GM21717 (cell line): Measurements from ENCODE around the gene SLIT3.

Source experiments
- ATAC-seq: cut with Tn5 transposase; IDR thresholded peaks from one replicate; pipeline ENCODE4 v1.9.1; 2021; ENCODE audit warnings: mild to moderate bottlenecking, moderate library complexity; ENCODE audit not compliant: unreplicated experiment

SLIT3 gene

DNA sequence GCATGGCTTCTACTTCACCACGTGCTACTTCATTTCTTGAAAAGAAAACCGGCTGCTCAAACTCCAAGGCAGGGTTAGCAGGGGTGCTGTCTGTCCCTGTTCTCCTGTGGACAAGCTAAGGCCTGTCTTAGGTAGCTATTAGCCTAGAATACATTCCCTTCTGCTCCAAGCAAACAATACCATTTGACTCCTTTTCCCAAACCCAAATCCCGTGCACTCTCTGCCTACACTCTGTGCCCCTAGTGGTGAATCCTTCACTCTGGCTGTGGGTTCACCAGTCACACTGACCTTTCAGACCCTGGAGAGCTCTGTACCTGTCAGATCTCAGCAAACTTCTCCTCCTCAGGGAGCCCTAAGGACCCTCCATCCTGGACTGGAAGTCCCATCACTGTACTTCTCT, 211.6 kb downstream of the SLIT3 start:
- ATAC-seq: no peak

DNA sequence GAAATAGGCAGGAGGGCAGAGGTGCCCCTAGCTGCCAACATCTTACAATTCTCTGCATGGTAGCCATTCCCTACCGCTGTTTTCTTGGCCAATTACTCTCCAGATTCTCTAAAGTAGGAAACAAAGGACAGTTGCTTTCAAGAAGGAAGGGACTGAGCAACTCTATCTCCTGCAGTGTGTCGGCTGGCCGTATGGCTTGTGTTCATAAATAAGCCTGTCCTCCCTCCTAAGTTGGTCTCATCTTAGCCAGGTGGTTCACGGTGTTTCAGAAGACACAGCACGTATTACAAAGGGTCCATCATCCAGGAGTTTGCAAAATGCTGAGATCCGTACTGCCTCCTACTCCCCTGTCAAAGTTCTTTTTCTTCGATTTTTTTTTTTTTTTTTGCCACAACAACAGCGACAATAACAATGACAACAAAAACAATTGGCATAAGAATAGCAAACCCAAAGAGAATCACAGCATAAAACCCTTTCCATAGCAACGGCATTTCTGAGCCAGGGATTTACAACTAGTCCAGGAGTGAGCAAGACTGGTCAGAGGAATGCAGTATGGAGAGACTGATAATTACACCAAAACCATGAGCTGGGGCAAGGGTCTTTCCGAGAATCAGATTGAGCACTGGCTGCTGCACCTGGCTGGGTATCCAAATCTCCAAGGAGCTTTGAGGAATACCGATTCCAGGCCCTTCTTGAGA, 212.8 kb downstream of the SLIT3 start:
- ATAC-seq: no peak

DNA sequence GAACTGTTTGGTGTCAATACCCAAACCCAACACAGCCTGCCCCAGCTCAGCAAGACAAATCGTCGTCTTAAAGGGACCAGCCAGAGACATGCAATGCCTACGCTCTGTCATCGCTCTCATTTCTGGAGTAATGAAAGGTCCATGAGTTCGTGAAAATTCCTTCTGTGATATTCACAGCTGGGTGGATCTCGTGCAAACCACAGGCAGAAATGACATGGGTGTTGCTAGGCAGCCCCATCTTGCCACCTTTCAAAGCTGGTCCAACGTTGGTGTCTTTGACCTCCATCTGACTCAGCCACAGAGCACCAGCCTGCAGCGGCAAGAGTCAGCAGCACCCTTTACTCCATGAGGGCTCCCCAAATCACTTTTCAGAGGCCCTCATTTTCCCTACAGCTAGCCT, 215.3 kb downstream of the SLIT3 start:
- no peak for ATAC-seq

DNA sequence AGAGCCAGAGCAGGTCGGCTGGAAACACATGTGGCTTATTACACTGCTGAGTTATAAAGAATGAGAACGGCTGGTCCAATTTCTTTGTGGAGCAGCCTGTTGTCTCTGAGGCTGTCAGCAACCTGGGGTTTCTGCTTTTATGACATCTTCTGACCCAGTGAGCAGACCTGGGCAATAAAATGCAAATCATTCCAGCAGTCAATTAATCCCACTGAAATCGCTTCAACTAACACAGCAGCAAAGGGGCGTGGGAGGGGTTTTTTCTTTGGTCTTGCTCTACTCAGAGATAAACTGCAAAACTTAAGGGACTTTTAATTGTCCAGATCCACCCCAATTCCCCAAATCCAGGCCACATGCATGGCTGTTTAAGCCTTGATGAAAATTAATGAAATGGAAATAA, 215.7 kb downstream of the SLIT3 start:
- no peak for ATAC-seq

DNA sequence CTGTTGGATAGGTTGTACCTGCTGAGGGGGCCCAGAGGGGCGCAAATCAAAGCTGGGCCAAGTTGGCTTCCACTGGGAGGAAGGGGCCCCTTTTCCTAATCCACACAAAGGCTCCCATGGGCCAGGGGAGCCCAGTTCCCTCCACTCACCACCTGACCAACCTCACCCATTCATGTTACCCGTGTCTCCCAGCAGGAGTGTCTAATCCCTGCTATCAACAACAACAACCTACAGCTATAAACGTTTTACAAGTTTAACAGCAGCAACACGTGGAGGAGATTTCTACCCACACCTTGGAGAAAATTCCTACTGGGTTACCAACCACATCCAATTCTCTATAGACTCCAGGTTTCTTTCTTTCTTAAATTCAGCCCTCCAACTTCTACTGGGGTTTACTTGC, 216.2 kb downstream of the SLIT3 start:
- no peak for ATAC-seq

DNA sequence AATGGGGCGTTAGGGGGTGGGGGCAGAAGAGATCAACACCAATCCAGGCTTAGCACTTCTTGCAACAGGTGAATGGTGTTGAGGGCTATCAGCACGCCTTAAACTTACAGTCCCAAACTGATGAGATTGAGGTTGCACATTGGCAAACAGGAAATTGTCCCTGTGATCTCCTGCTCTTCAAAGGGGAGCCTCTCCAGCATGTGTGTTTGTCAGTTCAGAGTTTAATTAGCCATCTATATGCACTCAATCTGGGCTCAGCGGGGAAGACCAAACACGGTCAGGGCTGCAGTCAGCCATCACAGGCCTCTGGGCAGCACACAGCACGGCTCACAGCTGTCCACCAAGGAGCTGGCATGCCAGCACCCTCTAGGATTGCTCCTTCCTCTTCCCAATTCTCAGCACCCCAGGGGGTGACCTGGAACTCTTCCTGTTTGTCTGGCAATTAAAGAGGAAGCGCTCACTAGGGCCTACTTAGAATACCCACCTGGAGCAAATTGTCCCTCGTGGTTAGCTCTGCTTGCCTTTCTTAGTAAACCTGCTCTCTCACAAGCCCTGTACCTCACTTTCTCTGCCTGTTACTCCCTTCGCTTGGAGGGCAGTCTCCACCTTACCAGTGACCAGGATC, 217.4 kb downstream of the SLIT3 start:
- no peak for ATAC-seq

DNA sequence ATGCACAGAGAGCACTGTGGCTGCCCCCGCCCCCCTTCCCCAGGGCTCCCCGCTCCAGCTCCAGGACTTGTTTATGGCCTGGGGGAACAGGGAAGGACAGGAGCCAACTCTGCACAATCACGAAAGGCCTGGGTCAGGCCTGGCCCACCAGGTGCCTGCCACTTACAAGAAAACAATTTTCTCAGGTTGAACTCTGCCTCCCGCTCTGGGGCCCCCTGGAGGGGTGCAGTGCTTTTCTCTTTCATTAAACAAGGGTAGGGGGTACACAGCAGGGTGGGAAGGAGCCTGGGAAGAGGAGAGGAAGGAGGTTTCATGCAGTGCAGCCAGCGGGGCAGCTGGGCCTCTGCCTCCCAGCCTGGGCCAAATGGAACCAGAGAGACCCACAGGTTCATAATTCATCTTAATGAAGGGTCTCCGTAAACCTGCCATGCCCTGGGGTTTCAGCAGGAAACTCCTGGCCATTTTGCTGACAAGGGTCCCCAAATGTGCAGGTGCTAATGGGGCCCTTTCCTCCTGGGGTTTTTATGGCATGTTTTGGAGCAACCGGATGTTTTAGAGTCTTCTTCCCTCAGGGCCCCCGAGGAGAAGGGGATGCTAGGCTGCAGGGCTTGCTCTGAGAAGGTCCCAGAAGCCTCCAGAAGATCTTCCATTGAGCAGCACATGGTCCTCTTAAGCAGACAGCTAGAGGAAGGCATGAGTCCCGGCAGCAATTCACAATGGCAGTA, 219.8 kb downstream of the SLIT3 start:
- ATAC-seq: no peak

DNA sequence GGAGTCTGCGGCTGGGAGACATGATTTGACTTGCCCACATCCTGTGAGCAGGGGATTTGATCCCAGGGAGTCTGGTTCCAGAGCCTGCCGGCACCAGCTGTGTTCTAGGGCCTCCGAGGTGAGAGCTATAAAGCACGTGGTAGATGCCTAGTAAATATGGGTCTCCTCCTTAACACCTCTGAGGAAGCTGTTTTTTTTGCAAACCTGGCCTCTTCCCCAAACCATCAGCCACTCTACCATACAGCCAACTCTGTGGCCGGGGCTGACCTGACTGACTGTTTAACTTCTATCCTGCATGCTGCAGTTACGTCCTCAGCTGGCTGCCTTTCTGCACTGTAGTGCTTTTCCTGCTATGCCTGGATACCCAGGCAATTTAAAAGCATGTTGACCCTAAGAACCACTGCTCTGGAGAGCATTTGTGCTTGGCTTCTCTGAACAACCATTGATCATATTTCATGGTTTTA, 220.5 kb downstream of the SLIT3 start:
- ATAC-seq: no peak

DNA sequence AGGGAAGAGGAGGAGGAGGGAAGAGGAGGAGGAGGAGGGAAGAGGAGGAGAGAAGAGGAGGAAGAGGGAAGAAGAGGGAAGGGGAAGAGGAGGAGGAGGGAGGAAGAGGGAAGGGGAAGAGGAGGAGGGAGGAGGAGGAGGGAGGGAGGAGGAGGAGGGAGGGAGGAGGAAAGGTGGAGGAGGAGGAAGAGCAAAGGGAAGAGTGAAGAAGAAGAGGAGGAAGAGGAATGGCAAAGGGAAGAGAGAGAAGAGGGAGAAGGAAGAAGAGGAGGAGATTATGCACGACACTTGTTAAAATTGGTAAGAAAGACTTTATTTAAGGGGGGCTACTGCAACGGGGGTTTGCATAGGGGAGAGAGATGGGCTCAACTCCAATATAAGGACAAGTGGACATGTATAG, 221.2 kb downstream of the SLIT3 start:
- no peak for ATAC-seq

DNA sequence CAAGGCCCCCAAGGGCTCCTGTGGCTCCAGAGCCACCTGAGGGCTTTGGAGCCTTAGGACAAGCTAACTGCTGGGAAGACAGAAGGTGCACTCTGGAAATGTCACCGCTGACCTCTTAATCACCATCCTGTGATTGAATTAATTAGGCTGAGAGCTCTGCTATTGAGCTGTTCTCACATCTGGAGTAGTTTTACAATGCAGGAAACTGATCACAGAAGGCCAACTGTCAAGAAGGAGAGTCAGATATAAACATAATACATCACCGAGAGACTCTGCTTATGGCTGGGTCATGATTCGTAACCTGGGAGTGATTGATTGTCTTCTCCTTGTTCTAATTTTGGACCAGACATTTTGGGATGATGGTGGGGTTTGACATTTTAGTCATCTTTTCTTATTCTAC, 226.1 kb downstream of the SLIT3 start:
- ATAC-seq: no peak

DNA sequence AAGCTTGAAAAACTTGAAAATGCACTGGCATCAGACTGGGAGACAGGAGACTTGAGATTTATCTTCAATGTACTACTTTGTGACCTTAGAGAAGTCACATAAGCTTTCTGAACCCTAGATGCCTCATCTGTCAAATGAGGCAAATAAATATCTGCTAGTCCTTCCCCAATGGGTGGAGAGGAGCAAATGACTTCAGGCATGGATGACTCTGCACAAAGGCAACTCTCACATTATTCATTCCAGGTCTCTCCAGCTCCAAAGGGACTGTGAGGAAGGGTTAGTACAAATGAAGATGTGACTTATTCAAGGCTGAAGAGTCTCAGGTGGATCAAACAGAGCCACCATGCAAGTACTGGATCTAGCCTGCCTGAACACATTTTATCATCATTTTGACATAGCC, 228.7 kb downstream of the SLIT3 start:
- no peak for ATAC-seq

DNA sequence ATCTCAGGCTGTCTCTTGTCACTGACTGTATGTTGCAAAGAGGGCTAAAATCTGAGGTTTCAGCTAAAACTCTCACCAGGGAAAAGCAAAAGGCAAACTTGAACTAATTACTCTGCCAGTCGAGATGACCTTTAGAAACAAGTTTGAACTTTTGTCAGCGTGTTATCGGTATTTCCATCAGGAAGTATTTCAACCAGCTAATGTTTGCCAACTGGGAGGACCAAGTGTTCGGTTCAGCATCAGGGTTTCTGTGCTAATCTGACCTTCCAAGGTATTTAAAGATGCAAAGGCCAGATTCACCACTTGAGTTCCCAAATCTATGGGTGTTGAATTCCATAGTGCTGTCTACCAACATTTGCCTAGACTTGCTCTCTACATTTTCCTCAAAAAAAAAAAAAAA, 230.5 kb downstream of the SLIT3 start:
- ATAC-seq: no peak

DNA sequence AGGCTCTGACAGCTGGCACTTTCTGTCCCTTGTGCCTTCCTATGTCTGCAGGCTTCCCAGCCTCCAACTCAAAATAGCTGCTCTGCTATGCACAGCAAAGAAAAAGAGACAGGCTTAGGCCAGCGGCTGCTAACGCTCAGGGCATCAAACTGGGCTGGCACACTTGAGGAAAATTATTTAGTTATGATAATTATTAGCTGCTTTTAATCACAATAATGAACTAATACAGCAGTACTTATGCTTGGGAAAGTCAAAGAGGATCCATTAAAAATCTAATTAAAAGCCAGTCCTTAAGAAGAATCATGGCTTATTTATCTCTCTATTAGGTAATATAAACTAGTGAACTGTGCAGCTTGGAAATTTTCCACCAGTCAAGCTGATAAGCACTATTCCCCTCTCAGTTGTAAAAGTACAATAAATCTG, 233.2 kb downstream of the SLIT3 start:
- no peak for ATAC-seq

DNA sequence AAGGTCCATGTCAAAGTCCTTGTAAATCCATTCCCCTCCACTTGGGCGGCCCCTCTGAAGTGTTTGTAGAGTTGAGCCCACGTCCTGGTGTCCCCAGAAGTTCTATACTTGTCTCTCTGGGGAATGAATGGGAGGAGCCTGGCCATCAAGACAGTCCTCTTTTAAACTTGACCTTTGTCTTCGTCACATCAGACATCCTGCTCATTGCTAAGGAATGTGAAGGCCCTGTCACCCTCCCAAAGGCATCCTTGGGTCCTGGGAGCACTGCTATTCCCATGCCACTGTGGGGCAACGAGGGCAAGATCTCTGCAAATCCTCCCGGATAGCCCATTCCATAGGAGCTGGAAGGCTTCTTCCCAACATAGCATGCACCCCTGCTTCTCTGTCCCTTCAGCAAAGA, 235.5 kb downstream of the SLIT3 start:
- ATAC-seq: no peak

DNA sequence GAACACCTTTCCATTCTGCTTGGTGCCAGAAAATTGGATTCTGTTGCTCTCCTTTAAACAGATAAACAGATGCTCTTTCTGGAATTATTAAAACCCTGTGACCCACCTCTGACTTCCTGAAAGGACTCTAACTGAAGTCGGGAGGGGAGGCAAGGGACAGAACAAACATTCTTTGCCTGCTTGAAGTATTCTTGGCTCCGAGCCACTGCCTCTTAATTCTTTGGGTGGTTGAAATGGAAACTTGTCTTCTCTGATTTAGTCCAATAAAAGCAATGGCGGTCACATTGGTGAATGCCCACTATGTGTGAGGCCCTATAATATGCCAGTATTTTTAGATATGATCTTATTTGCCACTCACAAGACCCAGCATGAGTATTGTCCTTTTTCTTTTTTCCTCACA, 236.8 kb downstream of the SLIT3 start:
- no peak for ATAC-seq

DNA sequence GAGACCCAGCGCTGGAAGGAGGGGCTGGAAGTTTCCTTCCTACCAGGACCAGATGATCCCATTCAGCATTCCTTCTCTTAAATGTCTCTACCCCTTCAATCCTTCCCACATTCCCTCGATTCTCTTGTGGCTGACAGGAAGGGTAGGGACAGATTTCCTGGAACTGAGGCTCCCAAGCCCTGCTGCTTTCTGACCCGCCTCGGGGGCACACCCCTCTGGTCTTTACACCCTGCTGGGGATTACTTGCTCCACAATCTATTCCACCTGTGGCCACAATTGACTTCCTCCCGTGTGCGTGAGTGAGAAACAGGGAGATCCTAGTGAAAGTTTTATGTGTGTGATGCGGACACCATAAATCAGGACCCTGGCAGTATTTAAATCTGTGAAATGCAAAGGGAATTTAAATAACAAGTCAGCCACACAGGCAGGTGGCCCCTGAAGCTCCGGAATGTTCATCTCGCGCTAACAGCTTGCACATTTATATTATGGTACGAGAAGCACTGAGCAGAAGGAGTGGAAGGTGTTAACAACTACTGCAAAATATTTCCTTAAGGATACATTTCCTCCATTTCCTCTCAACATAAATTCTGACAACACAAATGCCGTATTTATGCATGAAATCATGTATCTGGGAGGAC, 237.5 kb downstream of the SLIT3 start:
- ATAC-seq: no peak

DNA sequence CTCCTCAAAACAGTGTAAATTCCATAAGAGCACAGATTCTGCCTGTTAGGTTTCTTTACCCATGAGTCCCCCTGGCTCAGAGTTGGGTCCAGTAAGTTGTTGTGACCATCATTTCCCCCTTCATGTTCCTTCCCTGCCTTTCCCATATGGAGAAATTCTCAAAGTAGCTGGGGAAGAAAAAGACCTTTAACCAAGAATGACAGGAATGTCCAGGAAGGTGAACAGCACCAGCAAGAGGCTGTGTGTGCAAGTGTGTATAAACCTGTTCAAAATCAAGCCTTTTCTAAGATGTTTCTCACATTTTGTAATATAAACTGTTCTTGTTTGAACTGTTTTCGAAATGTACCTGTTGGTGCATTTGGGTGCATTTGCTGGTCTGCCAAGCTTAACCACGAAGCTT, 238.2 kb downstream of the SLIT3 start:
- ATAC-seq: no peak

DNA sequence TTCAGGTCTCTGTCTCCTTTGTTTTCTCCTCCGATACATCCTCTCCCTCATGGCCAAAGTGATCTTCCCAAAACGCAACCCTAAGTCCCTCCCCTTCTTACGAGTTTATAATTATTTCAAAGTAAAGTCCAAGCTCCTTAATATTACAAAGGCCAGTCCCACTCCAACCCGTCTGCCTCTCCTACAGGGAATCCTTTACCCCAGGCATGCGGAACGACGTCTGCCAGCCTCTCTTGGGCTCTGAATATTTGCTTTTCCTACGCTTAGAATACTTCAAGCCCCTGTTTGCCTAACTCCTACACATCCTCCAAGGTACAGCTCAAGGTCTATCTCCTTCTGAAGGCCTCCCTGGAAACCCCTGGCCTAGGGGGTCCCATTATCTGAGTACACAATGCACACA, 246.4 kb downstream of the SLIT3 start:
- ATAC-seq: no peak

DNA sequence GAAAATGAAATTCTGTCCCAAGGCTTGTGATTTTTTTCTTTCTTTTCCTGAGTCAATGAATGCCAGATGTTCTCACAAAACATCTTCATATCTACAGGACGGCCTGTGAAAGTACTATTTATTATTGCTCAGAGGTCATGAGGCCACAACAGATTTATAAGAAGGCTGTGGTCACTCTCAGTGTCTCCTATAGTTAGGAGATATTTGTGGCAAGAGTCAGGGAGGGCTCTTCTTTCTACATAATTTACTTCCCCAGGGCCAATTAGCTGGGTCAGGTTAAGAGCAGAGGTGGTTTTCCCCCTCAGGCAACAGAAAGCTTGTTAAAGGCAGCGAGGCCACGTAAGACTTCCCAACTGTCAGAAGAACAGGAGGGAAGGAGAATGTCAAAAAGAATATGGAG, 248.7 kb downstream of the SLIT3 start:
- no peak for ATAC-seq

DNA sequence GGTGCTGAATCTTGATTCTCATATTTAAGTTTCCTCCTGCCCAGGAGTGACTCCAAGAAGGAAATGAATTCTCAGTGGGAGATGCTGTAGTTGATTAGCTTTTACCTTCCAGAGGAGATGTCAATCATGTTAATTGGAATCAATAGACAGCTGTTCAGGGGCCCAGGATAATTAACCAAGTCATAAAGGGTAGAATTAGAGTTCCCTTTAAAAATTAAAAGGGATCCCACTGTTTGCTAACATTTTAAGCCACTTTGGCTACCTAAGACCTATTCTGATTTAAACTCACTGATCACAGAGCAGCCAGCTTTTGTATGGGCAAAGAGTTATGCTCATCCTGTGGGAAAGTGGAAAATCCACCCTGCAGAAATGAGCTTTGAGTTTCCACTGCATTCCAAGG, 249.6 kb downstream of the SLIT3 start:
- no peak for ATAC-seq

DNA sequence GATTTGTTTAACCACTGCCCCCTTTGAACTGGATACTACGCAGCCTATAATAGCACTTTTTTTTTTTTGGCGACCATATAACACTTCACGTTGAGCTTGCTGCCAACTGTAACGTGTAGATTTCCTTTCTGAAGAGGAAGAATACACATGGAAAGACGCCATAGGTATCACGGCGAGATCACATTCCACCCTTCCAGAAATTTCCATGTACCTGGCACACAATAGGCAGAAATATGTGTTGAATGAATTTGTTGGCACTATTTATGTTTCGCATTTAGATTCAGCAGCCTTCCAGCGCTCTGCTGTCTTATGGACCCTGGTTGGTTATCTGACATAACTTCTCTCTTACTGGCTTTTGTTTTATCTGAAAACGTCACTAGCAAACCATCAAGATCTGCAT, 250.3 kb downstream of the SLIT3 start:
- ATAC-seq: no peak

DNA sequence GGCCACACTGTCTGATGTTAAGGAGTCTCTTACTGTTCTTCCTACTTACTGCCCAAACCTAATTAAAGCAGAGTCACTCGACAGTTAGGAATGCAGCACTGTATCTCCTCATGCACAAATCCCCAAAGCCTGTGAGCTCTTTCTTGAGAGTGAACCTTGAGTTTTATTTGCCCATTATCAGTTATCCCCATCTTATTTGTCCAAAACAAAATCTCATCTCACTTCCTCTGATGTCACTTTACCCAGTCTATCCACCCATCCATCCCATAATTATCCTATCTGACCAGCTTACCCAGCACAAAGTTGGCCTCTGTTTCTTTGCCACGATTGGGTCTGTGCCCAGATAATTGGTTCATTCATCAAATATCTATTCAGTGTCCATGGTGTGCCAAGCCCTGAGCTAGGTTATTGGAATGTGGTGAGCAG, 250.8 kb downstream of the SLIT3 start:
- ATAC-seq: no peak
